Right renal cortex interstitium (tissue), 3 donors: ENCODE results near the gene RFX8. TPM values are rescaled to one million over a fixed set of nuclear protein-coding genes. Genes with fewer than 3 reads are reported as not detected.
"Not testable (repeated sequence)": the region's sequence is repeated elsewhere in the genome, so short reads cannot be mapped to it uniquely, and the experiment has no call there.

Experiments
- DNase-seq, 3 donors: peaks; one replicate each; pipeline ENCODE4 v3.0.0-alpha.2; 2013; ENCODE audit warnings: low read depth in 3 of 3, low spot score in 2 of 3
- polyA plus RNA-seq, 3 donors: library from polyadenylated mRNA; unstranded; fragments of 120-200 nt; gene quantifications; one replicate each; pipeline ENCODE4 v1.2.1, GENCODE V29; 2013; ENCODE audit not compliant: insufficient read length in 3 of 3

The RFX8 gene
- under 1 TPM; 0.69 to 1.00 (median 0.96) TPM for polyA plus RNA-seq

- no peak for DNase-seq
Measured at GRCh38 chr2:101474731-101475384, at the start of gene RFX8. TSS of gene RFX8 (minus strand) at chr2:101475112. CDS start at chr2:101466848, 8,264 bp downstream.

- DNase-seq = no peak
Measured at GRCh38 chr2:101521487-101521886, 46.6 kb upstream of the RFX8 start.

- no peak for DNase-seq
Measured at GRCh38 chr2:101520246-101520645, 45.3 kb upstream of the RFX8 start.

- DNase-seq = peak; percentile 32 to 38 (median 36)
Measured at GRCh38 chr2:101518578-101519492, 43.9 kb upstream of the RFX8 start.

GRCh38 chr2:101517758-101518271 lies 42.9 kb upstream of the RFX8 start:
- no peak for DNase-seq

- no peak for DNase-seq
Measured at GRCh38 chr2:101516823-101517690, 42.1 kb upstream of the RFX8 start.

- DNase-seq = no peak
Measured at GRCh38 chr2:101516349-101516748, 41.4 kb upstream of the RFX8 start.

GRCh38 chr2:101515477-101515876 lies 40.6 kb upstream of the RFX8 start:
- no peak for DNase-seq

GRCh38 chr2:101512993-101513392 lies 38.1 kb upstream of the RFX8 start:
- no peak for DNase-seq

GRCh38 chr2:101511381-101511780 lies 36.5 kb upstream of the RFX8 start:
- no peak for DNase-seq

- DNase-seq = no peak
Measured at GRCh38 chr2:101509499-101510284, 34.8 kb upstream of the RFX8 start.

GRCh38 chr2:101508636-101509035 lies 33.7 kb upstream of the RFX8 start:
- no peak for DNase-seq

- not testable (repeated sequence) for DNase-seq
Measured at GRCh38 chr2:101505276-101505675, 30.4 kb upstream of the RFX8 start.

- not testable (repeated sequence) for DNase-seq
Measured at GRCh38 chr2:101504744-101505143, 29.8 kb upstream of the RFX8 start.

- no peak for DNase-seq
Measured at GRCh38 chr2:101502095-101502494, 27.2 kb upstream of the RFX8 start.

- no peak for DNase-seq
Measured at GRCh38 chr2:101501443-101501842, 26.5 kb upstream of the RFX8 start.

- no peak for DNase-seq
Measured at GRCh38 chr2:101500860-101501259, 25.9 kb upstream of the RFX8 start.

- DNase-seq = no peak
Measured at GRCh38 chr2:101500180-101500579, 25.3 kb upstream of the RFX8 start.

- no peak for DNase-seq
Measured at GRCh38 chr2:101496279-101496678, 21.4 kb upstream of the RFX8 start.

GRCh38 chr2:101492936-101493473 lies 18.1 kb upstream of the RFX8 start:
- DNase-seq = no peak
